ENCODE results near the gene MALRD1. TPM values are rescaled to one million over a fixed set of nuclear protein-coding genes. Genes with fewer than 3 reads are reported as not detected.

Gene MALRD1
- total and polyA plus RNA-seq, 4 donors = 0.17 to 17.9 (median 4.1) TPM

DNA sequence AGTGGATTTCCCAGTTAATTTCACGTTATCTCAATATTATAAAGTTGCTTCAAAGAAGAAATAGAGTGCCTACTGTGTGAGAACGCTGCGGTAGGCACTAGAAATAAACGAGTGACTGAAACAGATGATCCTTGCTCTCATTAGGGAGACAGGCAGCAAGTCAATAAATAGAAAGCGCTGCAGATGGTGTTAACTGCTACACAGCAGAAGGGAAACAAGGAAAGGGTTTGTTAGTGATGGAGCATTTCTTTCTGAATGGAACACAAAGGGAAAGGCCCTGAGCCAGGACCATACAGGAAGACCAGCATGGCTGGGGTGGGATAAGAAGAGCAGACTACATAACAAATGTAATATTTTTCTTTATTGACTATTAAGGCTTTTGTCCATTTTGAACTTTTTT, 235.2 kb downstream of the MALRD1 start:
- Histone ChIP-seq H3K27me3 (ENCODE audit: control insufficient read depth in 3 of 3, insufficient read depth in 3 of 3, low read length in 2 of 3) (no peaks in the 10 kb centered on the region), H3K4me3 (no peak overlapping the region), H3K9me3 (ENCODE audit: control insufficient read depth in 4 of 4, insufficient read depth in 3 of 4, low read length in 3 of 4) (no peaks in the 10 kb centered on the region), H3K9ac (ENCODE audit: insufficient read depth in 1 of 2, low read length in 2 of 2) (no peak overlapping the region), H3K36me3 (ENCODE audit: control insufficient read depth in 4 of 4, insufficient read depth in 4 of 4, low read length in 4 of 4) (no peaks in the 10 kb centered on the region), H3K27ac (ENCODE audit: low read depth in 1 of 2, low read length in 1 of 2) (no peak overlapping the region), H3K4me1 (ENCODE audit: control insufficient read depth in 5 of 5, insufficient read depth in 5 of 5, low read length in 5 of 5) (no peaks in the 10 kb centered on the region)
- WGBS, 2 donors = 83 to 85% methylated on average over 5 of the region's 5 CpGs
- TF ChIP-seq CTCF (IDR thresholded peaks at IDR 0.05; ENCODE audit: control extremely low read depth, extremely low read depth) = no peak
- ATAC-seq (ENCODE audit: insufficient read depth, low FRiP score) = no peak
- no peak for DNase-seq

GRCh38 chr10:19290770-19291169, 242.2 kb downstream of the MALRD1 start:
- no peak overlapping the region for H3K9ac ChIP-seq (ENCODE audit: insufficient read depth in 1 of 2, low read length in 2 of 2)
- no peaks in the 10 kb centered on the region for H3K4me1 ChIP-seq (ENCODE audit: control insufficient read depth in 5 of 5, insufficient read depth in 5 of 5, low read length in 5 of 5)
- no peak for ATAC-seq (ENCODE audit: insufficient read depth, low FRiP score)

GRCh38 chr10:19294233-19294632, 245.6 kb downstream of the MALRD1 start:
- Histone ChIP-seq H3K27me3 (ENCODE audit: control insufficient read depth in 3 of 3, insufficient read depth in 3 of 3, low read length in 2 of 3) (no peaks in the 10 kb centered on the region), H3K27ac (ENCODE audit: low read depth in 1 of 2, low read length in 1 of 2) (no peak overlapping the region), H3K36me3 (ENCODE audit: control insufficient read depth in 4 of 4, insufficient read depth in 4 of 4, low read length in 4 of 4) (no peaks in the 10 kb centered on the region), H3K4me1 (ENCODE audit: control insufficient read depth in 5 of 5, insufficient read depth in 5 of 5, low read length in 5 of 5) (no peaks in the 10 kb centered on the region), H3K9me3 (ENCODE audit: control insufficient read depth in 4 of 4, insufficient read depth in 3 of 4, low read length in 3 of 4) (peaks cover 0 to 3% (median 0%) of the 10 kb centered on the region in 4 donors), H3K9ac (ENCODE audit: insufficient read depth in 1 of 2, low read length in 2 of 2) (no peak overlapping the region), H3K4me3 (no peak overlapping the region)
- 75 to 77% methylated on average over 2 of the region's 2 CpGs for WGBS, 2 donors
- DNase-seq (no peak), ATAC-seq (ENCODE audit: insufficient read depth, low FRiP score) (no peak)
- TF ChIP-seq CTCF (IDR thresholded peaks at IDR 0.05; ENCODE audit: control extremely low read depth, extremely low read depth) = no peak

More at GRCh38 chr10:19290770-19291169, 242.2 kb downstream of the MALRD1 start:
- 57 to 79% methylated on average over 1 of the region's 1 CpG for WGBS, 2 donors
- H3K27me3 ChIP-seq (ENCODE audit: control insufficient read depth in 3 of 3, insufficient read depth in 3 of 3, low read length in 2 of 3) = no peaks in the 10 kb centered on the region
- H3K4me3 ChIP-seq = no peak overlapping the region
- TF ChIP-seq CTCF (IDR thresholded peaks at IDR 0.05; ENCODE audit: control extremely low read depth, extremely low read depth) = no peak
- no peak overlapping the region for H3K27ac ChIP-seq (ENCODE audit: low read depth in 1 of 2, low read length in 1 of 2)
- DNase-seq = no peak
- H3K36me3 ChIP-seq (ENCODE audit: control insufficient read depth in 4 of 4, insufficient read depth in 4 of 4, low read length in 4 of 4) = no peaks in the 10 kb centered on the region
- H3K9me3 ChIP-seq (ENCODE audit: control insufficient read depth in 4 of 4, insufficient read depth in 3 of 4, low read length in 3 of 4) = peaks cover 0 to under 1% (median 0%) of the 10 kb centered on the region in 4 donors

DNA sequence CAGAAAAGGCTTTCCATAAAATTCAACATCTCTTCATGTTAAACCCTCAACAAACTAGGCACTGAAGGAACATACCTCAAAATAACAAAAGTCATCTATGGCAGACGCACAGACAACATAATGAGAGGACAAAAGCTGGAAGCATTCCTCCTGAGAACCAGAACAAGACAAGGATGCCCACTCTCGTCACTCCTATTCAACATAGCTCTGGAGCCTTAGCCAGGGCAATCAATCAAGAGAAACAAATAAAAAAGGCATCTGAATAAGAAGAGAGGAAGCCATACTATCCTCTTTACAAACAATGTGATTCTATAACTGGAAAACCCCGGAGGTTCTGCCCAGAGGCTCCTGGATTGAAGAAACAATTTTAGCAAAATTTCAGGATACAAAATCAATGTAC, 251.0 kb downstream of the MALRD1 start:
- Histone ChIP-seq H3K36me3 (ENCODE audit: control insufficient read depth in 4 of 4, insufficient read depth in 4 of 4, low read length in 4 of 4) (no peaks in the 10 kb centered on the region), H3K9ac (ENCODE audit: insufficient read depth in 1 of 2, low read length in 2 of 2) (no peak overlapping the region), H3K4me1 (ENCODE audit: control insufficient read depth in 5 of 5, insufficient read depth in 5 of 5, low read length in 5 of 5) (no peaks in the 10 kb centered on the region), H3K27ac (ENCODE audit: low read depth in 1 of 2, low read length in 1 of 2) (no peak overlapping the region), H3K4me3 (no peak overlapping the region), H3K27me3 (ENCODE audit: control insufficient read depth in 3 of 3, insufficient read depth in 3 of 3, low read length in 2 of 3) (no peaks in the 10 kb centered on the region), H3K9me3 (ENCODE audit: control insufficient read depth in 4 of 4, insufficient read depth in 3 of 4, low read length in 3 of 4) (peaks cover 0 to 3% (median 0%) of the 10 kb centered on the region in 4 donors)
- 49% methylated on average over 3 of the region's 3 CpGs for WGBS, 2 donors
- DNase-seq (peak in 1 of 3 donors; percentile 4), ATAC-seq (ENCODE audit: insufficient read depth, low FRiP score) (no peak)
- no peak for TF ChIP-seq CTCF (IDR thresholded peaks at IDR 0.05; ENCODE audit: control extremely low read depth, extremely low read depth)
